IPS-11a (cell line): Measurements from ENCODE around the gene TECPR1.

Source experiments
- H3K4me3 ChIP-seq: one replicate; pipeline ENCODE4 v1.5.1; 2013; ENCODE audit warnings: low read depth, low read length, control low read depth

Gene TECPR1

GRCh38 chr7:98285157-98286092 lies 33.4 kb upstream of the TECPR1 start:
- H3K4me3 ChIP-seq: no peak overlapping the region

- no peak overlapping the region for H3K4me3 ChIP-seq
Observed at GRCh38 chr7:98284335-98285036, 32.5 kb upstream of the TECPR1 start.

- H3K4me3 ChIP-seq: no peak overlapping the region
Observed at GRCh38 chr7:98283887-98284222, 31.8 kb upstream of the TECPR1 start.

- H3K4me3 ChIP-seq: no peak overlapping the region
Observed at GRCh38 chr7:98283127-98283886, 31.3 kb upstream of the TECPR1 start.

GRCh38 chr7:98282703-98283102 lies 30.7 kb upstream of the TECPR1 start:
- H3K4me3 ChIP-seq: peak overlapping the region; percentile 50

- peak overlapping the region; percentile 50 for H3K4me3 ChIP-seq
Observed at GRCh38 chr7:98281757-98282606, 29.9 kb upstream of the TECPR1 start.

GRCh38 chr7:98280791-98281756 lies 29.0 kb upstream of the TECPR1 start, which contains the start of gene BRI3:
Gene BRI3 (plus strand): TSS chr7:98281686. CDS start chr7:98281796, 110 bp downstream.
- H3K4me3 ChIP-seq: peak within 1 kb of the TSS; percentile 57

- H3K4me3 ChIP-seq: peak overlapping the region; percentile 57
Observed at GRCh38 chr7:98280296-98280695, 28.3 kb upstream of the TECPR1 start.

- no peak overlapping the region for H3K4me3 ChIP-seq
Observed at GRCh38 chr7:98278936-98279335, 26.9 kb upstream of the TECPR1 start.

- H3K4me3 ChIP-seq: no peak overlapping the region
Observed at GRCh38 chr7:98278408-98278807, 26.4 kb upstream of the TECPR1 start.

GRCh38 chr7:98276241-98276761 lies 24.3 kb upstream of the TECPR1 start:
- H3K4me3 ChIP-seq: no peak overlapping the region

- no peak overlapping the region for H3K4me3 ChIP-seq
Observed at GRCh38 chr7:98267303-98267702, 15.3 kb upstream of the TECPR1 start.

- H3K4me3 ChIP-seq: no peak overlapping the region
Observed at GRCh38 chr7:98266840-98267239, 14.8 kb upstream of the TECPR1 start.

- no peak overlapping the region for H3K4me3 ChIP-seq
Observed at GRCh38 chr7:98265841-98266271, 13.8 kb upstream of the TECPR1 start.

- H3K4me3 ChIP-seq: no peak overlapping the region
Observed at GRCh38 chr7:98257701-98258100, 5.7 kb upstream of the TECPR1 start.

- H3K4me3 ChIP-seq: no peak overlapping the region
Observed at GRCh38 chr7:98256431-98256830, 4.4 kb upstream of the TECPR1 start.

- no peak overlapping the region for H3K4me3 ChIP-seq
Observed at GRCh38 chr7:98254951-98255610, 3.0 kb upstream of the TECPR1 start.

- H3K4me3 ChIP-seq: no peak overlapping the region
Observed at GRCh38 chr7:98254516-98254915, 2.5 kb upstream of the TECPR1 start.
